ENCODE measurements around the gene FAM107B. TPM values are rescaled to one million over a fixed set of nuclear protein-coding genes. Genes with fewer than 3 reads are reported as not detected.

The FAM107B gene
- total and polyA plus RNA-seq, 2 experiments from 2014 or later, result 85.5 to 85.9 TPM

DNA sequence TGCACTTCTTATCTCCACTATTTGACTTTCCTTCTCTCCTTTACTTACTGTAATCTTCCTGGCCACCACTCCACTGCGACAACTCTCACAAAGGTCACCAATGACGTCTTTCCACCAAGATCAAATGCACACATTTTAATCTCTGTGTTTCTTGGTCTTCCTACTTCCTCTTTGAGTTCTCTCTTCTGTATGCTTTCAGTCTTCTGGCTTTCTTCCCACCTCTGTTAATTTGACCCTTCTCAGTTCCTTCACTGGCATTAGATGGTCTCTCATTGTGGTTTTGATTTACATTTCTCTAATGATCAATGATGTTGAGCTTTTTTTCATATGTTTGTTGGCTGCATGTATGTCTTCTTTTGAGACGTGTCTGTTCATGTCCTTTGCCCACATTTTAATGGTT is 31.9 kb downstream of the FAM107B start:
- H3K4me2 ChIP-seq, result no peak overlapping the region
- H3K27ac ChIP-seq, result peak overlapping the region; percentile 63
- no peak for TF ChIP-seq EZH2 (IDR thresholded peaks at IDR 0.05; ENCODE audit: borderline replicate concordance)
- no peak for TF ChIP-seq EZH2phosphoT487 (IDR thresholded peaks at IDR 0.05; ENCODE audit: low read depth, severe bottlenecking, unreplicated experiment)
- TF ChIP-seq, protein P1, sequence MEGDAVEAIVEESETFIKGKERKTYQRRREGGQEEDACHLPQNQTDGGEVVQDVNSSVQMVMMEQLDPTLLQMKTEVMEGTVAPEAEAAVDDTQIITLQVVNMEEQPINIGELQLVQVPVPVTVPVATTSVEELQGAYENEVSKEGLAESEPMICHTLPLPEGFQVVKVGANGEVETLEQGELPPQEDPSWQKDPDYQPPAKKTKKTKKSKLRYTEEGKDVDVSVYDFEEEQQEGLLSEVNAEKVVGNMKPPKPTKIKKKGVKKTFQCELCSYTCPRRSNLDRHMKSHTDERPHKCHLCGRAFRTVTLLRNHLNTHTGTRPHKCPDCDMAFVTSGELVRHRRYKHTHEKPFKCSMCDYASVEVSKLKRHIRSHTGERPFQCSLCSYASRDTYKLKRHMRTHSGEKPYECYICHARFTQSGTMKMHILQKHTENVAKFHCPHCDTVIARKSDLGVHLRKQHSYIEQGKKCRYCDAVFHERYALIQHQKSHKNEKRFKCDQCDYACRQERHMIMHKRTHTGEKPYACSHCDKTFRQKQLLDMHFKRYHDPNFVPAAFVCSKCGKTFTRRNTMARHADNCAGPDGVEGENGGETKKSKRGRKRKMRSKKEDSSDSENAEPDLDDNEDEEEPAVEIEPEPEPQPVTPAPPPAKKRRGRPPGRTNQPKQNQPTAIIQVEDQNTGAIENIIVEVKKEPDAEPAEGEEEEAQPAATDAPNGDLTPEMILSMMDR (IDR thresholded peaks at IDR 0.05; ENCODE audit: poor library complexity), result no peak
- no peaks in the 10 kb centered on the region for H3K9me2 ChIP-seq (replicated peaks; ENCODE audit: insufficient read depth)
- H3K27me3 ChIP-seq, result no peaks in the 10 kb centered on the region
- H3K79me2 ChIP-seq, result no peaks in the 10 kb centered on the region
- 52% methylated on average over 3 of the region's 3 CpGs for WGBS (ENCODE audit: low lambda C conversion rate, missing lambda C conversion rate)
- H3K4me3 ChIP-seq, result no peak overlapping the region
- no peaks in the 10 kb centered on the region for H4K20me1 ChIP-seq (ENCODE audit: insufficient read depth, poor library complexity, severe bottlenecking)
- no peaks in the 10 kb centered on the region for H3K4me1 ChIP-seq (ENCODE audit: insufficient read depth)
- peak overlapping the region; percentile 24 for H2AFZ ChIP-seq
- no peak for DNase-seq (ENCODE audit: low spot score)
- no peaks in the 10 kb centered on the region for H3K36me3 ChIP-seq (replicated peaks; ENCODE audit: insufficient read depth, low read depth)
- H3K9me3 ChIP-seq (ENCODE audit: low read depth), result no peaks in the 10 kb centered on the region

DNA sequence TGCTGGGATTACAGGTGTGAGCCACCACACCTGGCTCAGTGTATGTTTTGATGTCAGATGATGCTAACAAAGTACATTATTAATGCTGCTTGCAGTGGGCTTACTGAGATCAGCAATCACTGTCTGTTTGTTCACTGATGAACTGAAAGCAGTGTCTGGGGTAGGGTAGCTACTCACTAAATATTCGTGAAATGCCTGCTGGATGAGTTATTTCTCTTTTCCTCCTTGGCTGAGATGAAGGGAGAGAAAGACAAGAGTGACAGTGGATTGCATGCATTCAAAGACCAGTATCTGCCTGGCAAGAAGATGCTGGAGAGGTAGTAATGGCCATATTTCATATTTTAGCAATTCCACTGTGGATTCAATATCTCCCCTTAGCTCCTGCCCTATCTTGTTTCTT is 32.3 kb downstream of the FAM107B start:
- Histone ChIP-seq H3K4me2 (no peak overlapping the region), H3K9me2 (replicated peaks; ENCODE audit: insufficient read depth) (no peaks in the 10 kb centered on the region), H3K4me3 (no peak overlapping the region), H3K79me2 (no peaks in the 10 kb centered on the region), H3K36me3 (replicated peaks; ENCODE audit: insufficient read depth, low read depth) (no peaks in the 10 kb centered on the region), H3K27me3 (no peaks in the 10 kb centered on the region), H2AFZ (no peak overlapping the region), H3K4me1 (ENCODE audit: insufficient read depth) (peaks cover under 1% of the 10 kb centered on the region), H3K27ac (no peak overlapping the region), H3K9me3 (ENCODE audit: low read depth) (no peaks in the 10 kb centered on the region), H4K20me1 (ENCODE audit: insufficient read depth, poor library complexity, severe bottlenecking) (no peaks in the 10 kb centered on the region)
- 96% methylated on average over 1 of the region's 1 CpG for WGBS (ENCODE audit: low lambda C conversion rate, missing lambda C conversion rate)
- TF ChIP-seq EZH2phosphoT487 (IDR thresholded peaks at IDR 0.05; ENCODE audit: low read depth, severe bottlenecking, unreplicated experiment) (no peak), EZH2 (IDR thresholded peaks at IDR 0.05; ENCODE audit: borderline replicate concordance) (no peak)
- TF ChIP-seq, protein P1 (IDR thresholded peaks at IDR 0.05; ENCODE audit: poor library complexity), result no peak
- no peak for DNase-seq (ENCODE audit: low spot score)

DNA sequence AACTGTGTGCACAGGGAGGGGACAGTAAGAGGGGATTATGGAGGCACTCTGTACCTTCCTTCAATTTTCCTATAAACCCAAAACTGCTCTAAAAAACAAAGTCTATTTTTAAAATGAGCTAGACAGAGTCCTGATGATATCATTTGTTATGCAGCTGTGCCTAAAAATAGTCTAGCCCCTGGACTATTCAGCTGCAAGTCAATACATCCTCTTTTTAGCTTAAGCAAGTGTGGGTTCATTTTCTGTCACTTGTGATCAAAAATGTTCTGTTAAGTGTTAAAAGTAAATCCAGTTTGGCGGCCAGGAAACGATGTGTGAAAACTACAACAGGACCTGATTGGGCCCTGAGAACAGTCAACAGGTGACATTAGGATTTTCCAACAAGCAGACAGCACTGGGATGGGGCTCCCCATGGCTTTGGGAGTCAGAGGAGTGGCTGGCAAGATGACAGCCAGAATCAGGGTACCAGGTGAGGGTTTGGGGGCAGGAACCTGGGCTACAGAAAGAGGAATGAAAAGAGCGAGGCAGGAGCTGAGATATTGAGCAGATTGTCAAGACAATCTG is 33.9 kb downstream of the FAM107B start:
- no peaks in the 10 kb centered on the region for H3K36me3 ChIP-seq (replicated peaks; ENCODE audit: insufficient read depth, low read depth)
- no peaks in the 10 kb centered on the region for H3K79me2 ChIP-seq
- H3K4me1 ChIP-seq (ENCODE audit: insufficient read depth), result peaks cover 8% of the 10 kb centered on the region
- H2AFZ ChIP-seq, result no peak overlapping the region
- no peak overlapping the region for H3K4me3 ChIP-seq
- no peaks in the 10 kb centered on the region for H3K9me3 ChIP-seq (ENCODE audit: low read depth)
- 84% methylated on average over 3 of the region's 3 CpGs for WGBS (ENCODE audit: low lambda C conversion rate, missing lambda C conversion rate)
- no peaks in the 10 kb centered on the region for H4K20me1 ChIP-seq (ENCODE audit: insufficient read depth, poor library complexity, severe bottlenecking)
- TF ChIP-seq EZH2 (IDR thresholded peaks at IDR 0.05; ENCODE audit: borderline replicate concordance) (no peak), EZH2phosphoT487 (IDR thresholded peaks at IDR 0.05; ENCODE audit: low read depth, severe bottlenecking, unreplicated experiment) (no peak)
- TF ChIP-seq, protein P1 (IDR thresholded peaks at IDR 0.05; ENCODE audit: poor library complexity), result no peak
- H3K4me2 ChIP-seq, result no peak overlapping the region
- no peaks in the 10 kb centered on the region for H3K9me2 ChIP-seq (replicated peaks; ENCODE audit: insufficient read depth)
- H3K27me3 ChIP-seq, result no peaks in the 10 kb centered on the region
- H3K27ac ChIP-seq, result no peak overlapping the region
- DNase-seq (ENCODE audit: low spot score), result no peak

Data from hepatocyte (in vitro differentiated cells).